Measurements from ENCODE around the gene ANKHD1.

DNA sequence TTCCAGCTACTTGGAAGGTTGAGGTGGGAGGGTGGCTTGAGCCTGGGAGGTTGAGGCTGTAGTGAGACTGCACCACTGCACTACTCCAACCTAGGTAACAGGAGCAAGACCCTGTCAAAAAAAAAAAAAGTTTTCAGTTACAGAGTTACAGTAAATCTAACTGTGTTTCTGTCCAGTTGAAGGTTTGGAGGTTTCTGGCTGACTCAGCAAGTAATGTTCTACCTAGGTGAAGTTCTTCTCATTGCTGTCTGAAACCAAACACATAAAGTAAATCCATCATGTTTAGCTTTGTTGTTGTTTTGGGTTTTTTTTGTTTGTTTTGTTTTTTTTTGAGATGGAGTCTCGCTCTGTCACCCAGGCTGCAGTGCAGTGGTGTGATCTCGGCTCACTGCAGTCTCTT, 7.9 kb upstream of the ANKHD1 start:
- TF ChIP-seq CTCF (IDR thresholded peaks at IDR 0.05) (no peak), POLR2A (IDR thresholded peaks at IDR 0.05) (no peak), EP300 (IDR thresholded peaks at IDR 0.05) (no peak)

Measured in ovary (tissue), 3 donors.